ENCODE measurements around the gene POU4F2.
A peak's percentile ranks its signal among the peaks of the same experiment; 100 is the strongest.

The POU4F2 gene, protein sequence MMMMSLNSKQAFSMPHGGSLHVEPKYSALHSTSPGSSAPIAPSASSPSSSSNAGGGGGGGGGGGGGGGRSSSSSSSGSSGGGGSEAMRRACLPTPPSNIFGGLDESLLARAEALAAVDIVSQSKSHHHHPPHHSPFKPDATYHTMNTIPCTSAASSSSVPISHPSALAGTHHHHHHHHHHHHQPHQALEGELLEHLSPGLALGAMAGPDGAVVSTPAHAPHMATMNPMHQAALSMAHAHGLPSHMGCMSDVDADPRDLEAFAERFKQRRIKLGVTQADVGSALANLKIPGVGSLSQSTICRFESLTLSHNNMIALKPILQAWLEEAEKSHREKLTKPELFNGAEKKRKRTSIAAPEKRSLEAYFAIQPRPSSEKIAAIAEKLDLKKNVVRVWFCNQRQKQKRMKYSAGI

DNA sequence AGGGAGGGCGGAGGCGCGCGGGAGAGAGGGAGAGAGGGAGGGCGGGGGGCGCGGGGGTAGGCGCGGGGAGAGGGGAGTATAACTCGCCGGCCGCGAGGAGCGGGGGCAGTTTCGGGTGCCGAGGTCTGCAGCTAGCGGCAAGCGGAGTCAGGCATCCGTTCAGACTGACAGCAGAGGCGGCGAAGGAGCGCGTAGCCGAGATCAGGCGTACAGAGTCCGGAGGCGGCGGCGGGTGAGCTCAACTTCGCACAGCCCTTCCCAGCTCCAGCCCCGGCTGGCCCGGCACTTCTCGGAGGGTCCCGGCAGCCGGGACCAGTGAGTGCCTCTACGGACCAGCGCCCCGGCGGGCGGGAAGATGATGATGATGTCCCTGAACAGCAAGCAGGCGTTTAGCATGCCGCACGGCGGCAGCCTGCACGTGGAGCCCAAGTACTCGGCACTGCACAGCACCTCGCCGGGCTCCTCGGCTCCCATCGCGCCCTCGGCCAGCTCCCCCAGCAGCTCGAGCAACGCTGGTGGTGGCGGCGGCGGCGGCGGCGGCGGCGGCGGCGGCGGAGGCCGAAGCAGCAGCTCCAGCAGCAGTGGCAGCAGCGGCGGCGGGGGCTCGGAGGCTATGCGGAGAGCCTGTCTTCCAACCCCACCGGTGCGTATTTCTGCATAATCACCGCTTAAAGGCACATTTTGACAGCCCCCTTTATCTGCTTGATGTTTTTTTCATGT lies at the start of gene POU4F2:
POU4F2 (plus strand) TSS at position 108 of the 720 bp plus-strand sequence; CDS start at position 356, 248 bp downstream.
- Histone ChIP-seq H3K4me1 (ENCODE audit: control insufficient read depth, insufficient read depth, low read length) (no peaks in the 10 kb centered on the region), H3K27me3 (replicated peaks; ENCODE audit: control insufficient read depth, insufficient read depth, low read length) (peaks cover 65% of the 10 kb centered on the region), H3K4me3 (ENCODE audit: low read length) (peak within 1 kb of the TSS; percentile 37), H3K36me3 (ENCODE audit: control insufficient read depth, insufficient read depth, low read length, severe bottlenecking) (no peaks in the 10 kb centered on the region), H3K9me3 (ENCODE audit: control insufficient read depth, low read length) (peaks cover 19% of the 10 kb centered on the region), H3K9ac (ENCODE audit: low read length) (no peak within 1 kb of the TSS)
- DNase-seq (ENCODE audit: low read depth), result peak; percentile 52

DNA sequence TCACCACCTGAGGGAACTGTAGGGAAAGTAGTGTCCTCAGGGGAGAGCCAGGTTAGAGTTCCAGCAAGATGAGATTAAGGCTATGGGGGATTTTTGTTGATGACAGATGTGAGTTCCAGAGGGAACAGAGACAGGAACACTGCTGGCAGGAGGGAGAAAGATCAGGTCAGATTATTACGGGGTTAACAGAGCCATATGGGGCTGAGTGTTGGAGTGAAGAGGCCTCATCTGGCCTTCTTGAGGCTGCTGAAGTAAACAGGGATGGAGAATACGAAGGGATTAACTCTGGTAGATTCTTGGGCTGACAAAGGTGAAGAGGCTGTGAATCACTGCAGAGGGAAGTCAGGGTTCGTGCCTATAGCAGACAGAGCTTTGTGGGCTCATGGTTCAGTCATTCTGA lies 47.9 kb upstream of the POU4F2 start:
- no peaks in the 10 kb centered on the region for H3K36me3 ChIP-seq (ENCODE audit: control insufficient read depth, insufficient read depth, low read length, severe bottlenecking)
- peaks cover 13% of the 10 kb centered on the region for H3K4me1 ChIP-seq (ENCODE audit: control insufficient read depth, insufficient read depth, low read length)
- no peaks in the 10 kb centered on the region for H3K27me3 ChIP-seq (replicated peaks; ENCODE audit: control insufficient read depth, insufficient read depth, low read length)
- no peaks in the 10 kb centered on the region for H3K9me3 ChIP-seq (ENCODE audit: control insufficient read depth, low read length)
- no peak overlapping the region for H3K9ac ChIP-seq (ENCODE audit: low read length)
- no peak for DNase-seq (ENCODE audit: low read depth)
- H3K4me3 ChIP-seq (ENCODE audit: low read length), result no peak overlapping the region

DNA sequence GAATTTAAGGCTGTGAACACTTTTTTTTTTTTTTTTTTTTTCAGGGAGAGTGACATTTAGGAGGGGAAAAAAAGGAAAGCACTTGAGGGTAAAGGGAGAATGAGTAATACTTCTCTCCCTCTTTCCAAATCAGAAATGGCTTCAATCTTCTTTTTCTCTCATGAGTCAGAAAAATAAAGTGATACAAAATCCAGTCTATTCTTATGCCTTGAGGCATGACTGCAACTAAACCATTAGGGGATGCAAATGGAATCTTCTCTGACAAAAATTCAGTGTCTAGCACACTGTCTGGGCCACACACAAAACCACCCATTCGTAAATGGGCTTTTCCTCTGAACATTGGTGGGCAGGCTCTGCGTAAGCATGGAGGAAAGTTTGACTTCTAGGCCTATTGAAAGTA lies 46.7 kb upstream of the POU4F2 start:
- no peaks in the 10 kb centered on the region for H3K27me3 ChIP-seq (replicated peaks; ENCODE audit: control insufficient read depth, insufficient read depth, low read length)
- H3K9ac ChIP-seq (ENCODE audit: low read length), result no peak overlapping the region
- no peaks in the 10 kb centered on the region for H3K9me3 ChIP-seq (ENCODE audit: control insufficient read depth, low read length)
- no peaks in the 10 kb centered on the region for H3K36me3 ChIP-seq (ENCODE audit: control insufficient read depth, insufficient read depth, low read length, severe bottlenecking)
- peak; percentile 4 for DNase-seq (ENCODE audit: low read depth)
- H3K4me3 ChIP-seq (ENCODE audit: low read length), result no peak overlapping the region
- peaks cover 3% of the 10 kb centered on the region for H3K4me1 ChIP-seq (ENCODE audit: control insufficient read depth, insufficient read depth, low read length)

DNA sequence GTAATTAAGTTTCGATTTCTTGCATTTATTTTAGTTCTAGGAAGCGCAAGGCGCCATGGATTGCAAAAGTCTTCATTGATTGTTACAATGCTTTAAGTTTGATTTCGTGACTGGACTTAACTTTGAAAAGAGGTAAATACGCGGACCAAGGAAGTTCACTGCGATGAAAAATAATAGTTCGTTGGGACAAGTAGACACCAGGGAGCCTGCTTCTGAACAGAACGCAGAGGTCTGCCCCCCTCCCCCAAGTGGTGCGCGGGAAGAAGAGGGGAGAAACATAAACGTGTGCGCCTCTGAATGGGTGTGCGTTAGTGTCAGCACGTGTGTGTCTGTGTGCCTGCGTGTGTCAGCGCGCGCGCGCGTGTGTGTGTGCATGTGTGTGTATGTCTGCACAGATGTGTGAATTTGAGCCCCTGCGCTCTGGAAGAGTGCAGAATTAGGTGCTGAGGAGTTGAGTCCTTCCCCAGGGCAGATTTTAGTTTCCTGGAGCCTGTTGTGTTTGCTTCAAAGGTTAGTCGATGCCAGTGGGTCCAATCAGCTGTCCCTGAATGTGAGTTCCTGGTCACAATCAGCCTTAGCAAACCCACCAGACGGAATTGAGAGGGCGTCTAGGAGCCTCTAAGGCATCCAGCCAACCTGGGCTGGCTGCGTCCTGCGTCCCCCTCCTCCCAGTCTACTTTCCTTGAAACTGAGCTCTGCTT lies 5.8 kb upstream of the POU4F2 start:
- no peak for DNase-seq (ENCODE audit: low read depth)
- H3K9me3 ChIP-seq (ENCODE audit: control insufficient read depth, low read length), result peaks cover 3% of the 10 kb centered on the region
- no peaks in the 10 kb centered on the region for H3K4me1 ChIP-seq (ENCODE audit: control insufficient read depth, insufficient read depth, low read length)
- H3K27me3 ChIP-seq (replicated peaks; ENCODE audit: control insufficient read depth, insufficient read depth, low read length), result peaks cover 88% of the 10 kb centered on the region
- H3K4me3 ChIP-seq (ENCODE audit: low read length), result no peak overlapping the region
- H3K36me3 ChIP-seq (ENCODE audit: control insufficient read depth, insufficient read depth, low read length, severe bottlenecking), result no peaks in the 10 kb centered on the region
- H3K9ac ChIP-seq (ENCODE audit: low read length), result no peak overlapping the region

DNA sequence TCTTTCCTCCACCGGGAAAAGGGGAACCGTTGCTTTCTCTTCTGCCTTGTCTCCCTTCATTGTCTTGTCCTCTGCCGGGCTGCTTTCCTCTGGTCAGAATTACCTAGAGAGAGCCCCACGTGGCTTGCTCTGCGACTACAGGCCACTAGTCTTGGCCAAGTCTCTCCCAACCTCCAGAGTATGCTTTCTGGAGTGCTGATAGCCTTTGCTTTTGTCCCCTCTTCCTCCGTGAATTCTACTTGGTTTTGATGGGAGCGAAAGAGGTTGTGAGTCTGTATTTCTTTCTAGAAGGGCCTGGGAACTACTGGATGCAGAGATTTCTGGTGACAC lies 5.3 kb upstream of the POU4F2 start:
- Histone ChIP-seq H3K27me3 (replicated peaks; ENCODE audit: control insufficient read depth, insufficient read depth, low read length) (peaks cover 93% of the 10 kb centered on the region), H3K36me3 (ENCODE audit: control insufficient read depth, insufficient read depth, low read length, severe bottlenecking) (no peaks in the 10 kb centered on the region), H3K4me1 (ENCODE audit: control insufficient read depth, insufficient read depth, low read length) (no peaks in the 10 kb centered on the region), H3K9ac (ENCODE audit: low read length) (no peak overlapping the region), H3K9me3 (ENCODE audit: control insufficient read depth, low read length) (peaks cover 3% of the 10 kb centered on the region), H3K4me3 (ENCODE audit: low read length) (no peak overlapping the region)
- DNase-seq (ENCODE audit: low read depth), result no peak

DNA sequence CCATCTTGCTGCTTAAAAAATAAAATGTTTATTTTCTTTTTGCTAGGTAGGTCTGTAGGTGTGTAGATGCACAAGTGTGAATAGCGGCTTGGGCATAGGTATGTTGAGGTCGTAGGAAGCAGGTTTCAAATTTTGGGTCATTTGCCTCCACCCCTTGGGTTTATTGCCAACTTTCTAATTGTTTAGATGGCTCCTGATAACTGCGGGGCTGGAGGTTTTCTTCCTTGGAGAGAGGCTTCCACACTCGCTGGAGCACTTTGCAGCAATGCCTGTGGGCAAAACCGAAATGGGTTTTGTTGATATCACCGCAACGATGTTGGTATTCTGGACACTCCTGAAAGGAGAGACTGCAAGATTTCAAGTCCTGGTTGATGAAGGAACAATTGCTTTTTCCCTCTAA lies 3.9 kb upstream of the POU4F2 start:
- Histone ChIP-seq H3K9me3 (ENCODE audit: control insufficient read depth, low read length) (peaks cover 6% of the 10 kb centered on the region), H3K36me3 (ENCODE audit: control insufficient read depth, insufficient read depth, low read length, severe bottlenecking) (no peaks in the 10 kb centered on the region), H3K4me1 (ENCODE audit: control insufficient read depth, insufficient read depth, low read length) (no peaks in the 10 kb centered on the region), H3K9ac (ENCODE audit: low read length) (no peak overlapping the region), H3K4me3 (ENCODE audit: low read length) (no peak overlapping the region), H3K27me3 (replicated peaks; ENCODE audit: control insufficient read depth, insufficient read depth, low read length) (peaks cover 82% of the 10 kb centered on the region)
- DNase-seq (ENCODE audit: low read depth), result no peak

DNA sequence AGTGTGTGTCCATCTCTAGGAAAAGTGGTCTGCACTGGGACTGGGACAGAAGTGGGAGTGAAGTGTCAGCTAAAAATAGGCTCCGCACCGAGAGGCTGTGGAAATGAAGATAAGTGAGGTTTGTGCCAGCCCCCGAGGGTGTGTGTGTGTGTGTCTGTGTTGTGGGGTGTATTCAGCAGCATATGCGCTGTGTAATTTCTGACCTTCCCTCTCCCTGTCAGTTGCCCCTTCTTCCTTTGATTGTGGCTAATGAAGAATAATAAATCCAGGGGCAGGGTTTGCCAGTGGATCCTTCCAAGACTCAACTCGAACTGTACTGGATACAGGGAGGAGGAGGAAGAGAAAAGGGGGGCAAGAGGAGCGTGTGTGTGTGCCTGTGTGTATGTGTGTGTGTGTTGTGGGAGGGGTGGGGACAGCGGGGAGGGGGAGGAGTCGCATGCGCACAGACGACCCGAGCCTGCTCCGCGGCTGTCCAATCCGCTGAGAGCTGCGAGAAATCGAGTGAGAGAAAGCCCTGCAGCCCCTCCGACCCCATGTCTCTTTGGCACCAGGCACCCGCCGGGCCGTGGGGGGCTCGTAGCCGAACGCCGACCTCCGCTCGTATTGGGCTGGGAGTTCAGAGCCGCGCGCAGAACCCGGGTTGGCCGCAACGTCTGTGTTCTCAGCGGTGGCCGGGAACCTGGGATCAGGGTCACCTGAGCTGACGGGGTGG lies 916 bp upstream of the POU4F2 start:
- Histone ChIP-seq H3K27me3 (replicated peaks; ENCODE audit: control insufficient read depth, insufficient read depth, low read length) (peaks cover 73% of the 10 kb centered on the region), H3K36me3 (ENCODE audit: control insufficient read depth, insufficient read depth, low read length, severe bottlenecking) (no peaks in the 10 kb centered on the region), H3K9ac (ENCODE audit: low read length) (no peak overlapping the region), H3K9me3 (ENCODE audit: control insufficient read depth, low read length) (peaks cover 19% of the 10 kb centered on the region), H3K4me1 (ENCODE audit: control insufficient read depth, insufficient read depth, low read length) (no peaks in the 10 kb centered on the region), H3K4me3 (ENCODE audit: low read length) (no peak overlapping the region)
- DNase-seq (ENCODE audit: low read depth), result no peak

DNA sequence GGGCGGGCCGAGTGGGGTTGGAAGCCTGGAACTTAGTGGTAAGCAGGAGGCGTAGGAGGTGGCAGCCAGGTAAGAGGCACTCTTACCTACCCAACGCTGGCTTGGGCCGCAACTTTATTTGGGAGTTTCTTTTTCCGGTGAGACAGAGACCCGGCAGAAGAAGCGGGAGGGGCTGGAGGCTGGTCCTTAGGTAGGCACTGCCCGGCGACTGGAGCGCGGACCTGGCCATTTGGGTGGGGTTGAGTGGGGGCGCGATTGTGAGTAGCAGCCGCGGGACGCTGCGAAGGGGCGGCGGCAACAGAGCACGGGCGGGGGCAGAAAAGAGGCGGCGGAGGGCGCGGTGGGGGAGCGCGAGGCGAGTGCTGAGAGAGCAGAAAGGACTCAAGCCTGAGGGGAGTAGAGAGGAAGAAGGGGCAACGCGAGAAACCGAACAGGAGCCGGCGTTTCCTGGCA lies 334 bp upstream of the POU4F2 start:
- Histone ChIP-seq H3K4me3 (ENCODE audit: low read length) (no peak overlapping the region), H3K27me3 (replicated peaks; ENCODE audit: control insufficient read depth, insufficient read depth, low read length) (peaks cover 67% of the 10 kb centered on the region), H3K9ac (ENCODE audit: low read length) (no peak overlapping the region), H3K4me1 (ENCODE audit: control insufficient read depth, insufficient read depth, low read length) (no peaks in the 10 kb centered on the region), H3K9me3 (ENCODE audit: control insufficient read depth, low read length) (peaks cover 18% of the 10 kb centered on the region), H3K36me3 (ENCODE audit: control insufficient read depth, insufficient read depth, low read length, severe bottlenecking) (no peaks in the 10 kb centered on the region)
- DNase-seq (ENCODE audit: low read depth), result no peak

DNA sequence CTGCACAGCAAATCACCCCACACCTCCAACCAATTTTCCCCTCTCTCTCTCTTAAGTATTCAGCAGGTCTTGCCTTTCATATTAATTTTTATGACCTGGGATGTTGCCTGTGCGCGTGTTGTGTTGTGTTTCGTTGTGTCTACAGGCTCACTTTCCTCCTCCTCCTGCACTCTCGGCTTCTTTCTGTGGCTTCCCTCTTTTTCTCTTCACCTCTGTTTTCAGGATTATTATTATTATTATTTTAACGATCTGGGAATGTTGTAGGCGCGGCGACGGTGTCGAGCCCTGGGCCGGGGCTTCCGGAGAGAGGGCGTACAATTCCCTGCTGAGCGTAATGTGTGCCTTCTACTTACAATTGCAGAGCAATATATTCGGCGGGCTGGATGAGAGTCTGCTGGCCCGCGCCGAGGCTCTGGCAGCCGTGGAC lies 826 bp downstream of the POU4F2 start:
- no peak overlapping the region for H3K4me3 ChIP-seq (ENCODE audit: low read length)
- H3K9ac ChIP-seq (ENCODE audit: low read length), result no peak overlapping the region
- no peak for DNase-seq (ENCODE audit: low read depth)
- H3K9me3 ChIP-seq (ENCODE audit: control insufficient read depth, low read length), result peaks cover 21% of the 10 kb centered on the region
- peaks cover 65% of the 10 kb centered on the region for H3K27me3 ChIP-seq (replicated peaks; ENCODE audit: control insufficient read depth, insufficient read depth, low read length)
- H3K4me1 ChIP-seq (ENCODE audit: control insufficient read depth, insufficient read depth, low read length), result no peaks in the 10 kb centered on the region
- H3K36me3 ChIP-seq (ENCODE audit: control insufficient read depth, insufficient read depth, low read length, severe bottlenecking), result no peaks in the 10 kb centered on the region

DNA sequence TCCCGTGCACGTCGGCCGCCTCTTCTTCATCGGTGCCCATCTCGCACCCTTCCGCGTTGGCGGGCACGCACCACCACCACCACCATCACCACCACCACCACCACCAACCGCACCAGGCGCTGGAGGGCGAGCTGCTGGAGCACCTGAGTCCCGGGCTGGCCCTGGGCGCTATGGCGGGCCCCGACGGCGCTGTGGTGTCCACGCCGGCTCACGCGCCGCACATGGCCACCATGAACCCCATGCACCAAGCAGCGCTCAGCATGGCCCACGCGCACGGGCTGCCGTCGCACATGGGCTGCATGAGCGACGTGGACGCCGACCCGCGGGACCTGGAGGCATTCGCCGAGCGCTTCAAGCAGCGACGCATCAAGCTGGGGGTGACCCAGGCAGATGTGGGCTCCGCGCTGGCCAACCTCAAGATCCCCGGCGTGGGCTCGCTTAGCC lies 1.4 kb downstream of the POU4F2 start:
- no peak overlapping the region for H3K9ac ChIP-seq (ENCODE audit: low read length)
- peaks cover 65% of the 10 kb centered on the region for H3K27me3 ChIP-seq (replicated peaks; ENCODE audit: control insufficient read depth, insufficient read depth, low read length)
- no peak for DNase-seq (ENCODE audit: low read depth)
- peaks cover 21% of the 10 kb centered on the region for H3K9me3 ChIP-seq (ENCODE audit: control insufficient read depth, low read length)
- H3K4me3 ChIP-seq (ENCODE audit: low read length), result no peak overlapping the region
- no peaks in the 10 kb centered on the region for H3K36me3 ChIP-seq (ENCODE audit: control insufficient read depth, insufficient read depth, low read length, severe bottlenecking)
- no peaks in the 10 kb centered on the region for H3K4me1 ChIP-seq (ENCODE audit: control insufficient read depth, insufficient read depth, low read length)

Data from adipocyte (in vitro differentiated cells).